Measurements from ENCODE around the gene PRKAG2. TPM values are rescaled to one million over a fixed set of nuclear protein-coding genes. Genes with fewer than 3 reads are reported as not detected.

The PRKAG2 gene
- polyA plus RNA-seq, 3 donors = 29.2 to 59.8 (median 30.9) TPM

- Histone ChIP-seq H3K27me3 (ENCODE audit: control insufficient read depth in 2 of 2, insufficient read depth in 2 of 2, low read length in 2 of 2) (no peaks in the 10 kb centered on the region), H3K79me2 (ENCODE audit: insufficient read depth, low read length) (no peaks in the 10 kb centered on the region), H3K9me3 (replicated peaks in 1 of 2; ENCODE audit: control insufficient read depth in 1 of 2, insufficient read depth in 1 of 2, low read length in 2 of 2) (no peaks in the 10 kb centered on the region), H3K9ac (ENCODE audit: insufficient read depth, low read length, poor library complexity, severe bottlenecking) (no peak overlapping the region), H2AFZ (ENCODE audit: insufficient read depth, low read depth, low read length, poor library complexity, severe bottlenecking) (no peak overlapping the region), H4K20me1 (ENCODE audit: insufficient read depth, low read length) (peaks cover 100% of the 10 kb centered on the region), H3K4me1 (ENCODE audit: control insufficient read depth in 1 of 2, insufficient read depth in 2 of 2, low read length in 2 of 2) (no peaks in the 10 kb centered on the region), H3K27ac (ENCODE audit: low read depth in 1 of 2, low read length in 2 of 2) (no peak overlapping the region), H3K36me3 (replicated peaks in 1 of 2; ENCODE audit: control insufficient read depth in 1 of 2, insufficient read depth in 2 of 2, low read length in 2 of 2) (peaks cover 19 to 54% of the 10 kb centered on the region in 2 donors), H3K4me3 (replicated peaks in 1 of 3; ENCODE audit: low read depth in 2 of 3, low read length in 3 of 3) (no peak overlapping the region), H3K4me2 (replicated peaks; ENCODE audit: extremely low read depth, low read length, poor library complexity, severe bottlenecking) (no peak overlapping the region)
- Mint-ChIP-seq H3K4me1 (peaks cover 11% of the 10 kb centered on the region), H3K27ac (no peak overlapping the region), H3K4me3 (no peak overlapping the region), H3K36me3 (peaks cover 49% of the 10 kb centered on the region in 2 donors), H3K9me3 (no peaks in the 10 kb centered on the region), H3K27me3 (ENCODE audit: low read depth in 3 of 3) (peaks cover 0 to under 1% (median 0%) of the 10 kb centered on the region in 3 donors)
- TF ChIP-seq CTCF (IDR thresholded peaks at IDR 0.05) = no peak
- DNase-seq = no peak
- 97% methylated on average over 14 of the region's 14 CpGs for WGBS (ENCODE audit: insufficient coverage)
- intact Hi-C loops (cut with micrococcal nuclease) = no loop called here
Measured at GRCh38 chr7:151707757-151708156, 169.2 kb downstream of the PRKAG2 start.

- Histone ChIP-seq H4K20me1 (ENCODE audit: insufficient read depth, low read length) (peaks cover 100% of the 10 kb centered on the region), H3K36me3 (replicated peaks in 1 of 2; ENCODE audit: control insufficient read depth in 1 of 2, insufficient read depth in 2 of 2, low read length in 2 of 2) (peaks cover 18 to 54% of the 10 kb centered on the region in 2 donors), H3K9ac (ENCODE audit: insufficient read depth, low read length, poor library complexity, severe bottlenecking) (no peak overlapping the region), H2AFZ (ENCODE audit: insufficient read depth, low read depth, low read length, poor library complexity, severe bottlenecking) (no peak overlapping the region), H3K4me3 (replicated peaks in 1 of 3; ENCODE audit: low read depth in 2 of 3, low read length in 3 of 3) (no peak overlapping the region), H3K4me2 (replicated peaks; ENCODE audit: extremely low read depth, low read length, poor library complexity, severe bottlenecking) (no peak overlapping the region), H3K9me3 (replicated peaks in 1 of 2; ENCODE audit: control insufficient read depth in 1 of 2, insufficient read depth in 1 of 2, low read length in 2 of 2) (no peaks in the 10 kb centered on the region), H3K79me2 (ENCODE audit: insufficient read depth, low read length) (no peaks in the 10 kb centered on the region), H3K4me1 (ENCODE audit: control insufficient read depth in 1 of 2, insufficient read depth in 2 of 2, low read length in 2 of 2) (no peaks in the 10 kb centered on the region), H3K27me3 (ENCODE audit: control insufficient read depth in 2 of 2, insufficient read depth in 2 of 2, low read length in 2 of 2) (no peaks in the 10 kb centered on the region), H3K27ac (ENCODE audit: low read depth in 1 of 2, low read length in 2 of 2) (no peak overlapping the region)
- 96% methylated on average over 7 of the region's 8 CpGs for WGBS (ENCODE audit: insufficient coverage)
- H3K4me3 Mint-ChIP-seq = no peak overlapping the region
- H3K4me1 Mint-ChIP-seq = peaks cover 9% of the 10 kb centered on the region
- no peaks in the 10 kb centered on the region for H3K9me3 Mint-ChIP-seq
- intact Hi-C loops (cut with micrococcal nuclease) = no loop called here
- DNase-seq = no peak
- no peak overlapping the region for H3K27ac Mint-ChIP-seq
- TF ChIP-seq CTCF (IDR thresholded peaks at IDR 0.05) = no peak
- peaks cover 47 to 49% of the 10 kb centered on the region in 2 donors for H3K36me3 Mint-ChIP-seq
- no peaks in the 10 kb centered on the region for H3K27me3 Mint-ChIP-seq (ENCODE audit: low read depth in 3 of 3)
Measured at GRCh38 chr7:151707105-151707469, 169.8 kb downstream of the PRKAG2 start.
